ENCODE data around the gene MEI4.

- TF ChIP-seq, protein P1, sequence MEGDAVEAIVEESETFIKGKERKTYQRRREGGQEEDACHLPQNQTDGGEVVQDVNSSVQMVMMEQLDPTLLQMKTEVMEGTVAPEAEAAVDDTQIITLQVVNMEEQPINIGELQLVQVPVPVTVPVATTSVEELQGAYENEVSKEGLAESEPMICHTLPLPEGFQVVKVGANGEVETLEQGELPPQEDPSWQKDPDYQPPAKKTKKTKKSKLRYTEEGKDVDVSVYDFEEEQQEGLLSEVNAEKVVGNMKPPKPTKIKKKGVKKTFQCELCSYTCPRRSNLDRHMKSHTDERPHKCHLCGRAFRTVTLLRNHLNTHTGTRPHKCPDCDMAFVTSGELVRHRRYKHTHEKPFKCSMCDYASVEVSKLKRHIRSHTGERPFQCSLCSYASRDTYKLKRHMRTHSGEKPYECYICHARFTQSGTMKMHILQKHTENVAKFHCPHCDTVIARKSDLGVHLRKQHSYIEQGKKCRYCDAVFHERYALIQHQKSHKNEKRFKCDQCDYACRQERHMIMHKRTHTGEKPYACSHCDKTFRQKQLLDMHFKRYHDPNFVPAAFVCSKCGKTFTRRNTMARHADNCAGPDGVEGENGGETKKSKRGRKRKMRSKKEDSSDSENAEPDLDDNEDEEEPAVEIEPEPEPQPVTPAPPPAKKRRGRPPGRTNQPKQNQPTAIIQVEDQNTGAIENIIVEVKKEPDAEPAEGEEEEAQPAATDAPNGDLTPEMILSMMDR (conservative IDR thresholded peaks at IDR 0.05; ENCODE audit: low read length), result no peak
- TF ChIP-seq EZH2phosphoT487 (IDR thresholded peaks at IDR 0.05; ENCODE audit: borderline replicate concordance), result no peak
Measured at GRCh38 chr6:77774457-77774856, 121.6 kb downstream of the MEI4 start.
